ENCODE results near the gene NCAM1. TPM values are rescaled to one million over a fixed set of nuclear protein-coding genes. Genes with fewer than 3 reads are reported as not detected.

Gene NCAM1
- total RNA-seq, 1 experiment from 2014 or later: not detected

DNA sequence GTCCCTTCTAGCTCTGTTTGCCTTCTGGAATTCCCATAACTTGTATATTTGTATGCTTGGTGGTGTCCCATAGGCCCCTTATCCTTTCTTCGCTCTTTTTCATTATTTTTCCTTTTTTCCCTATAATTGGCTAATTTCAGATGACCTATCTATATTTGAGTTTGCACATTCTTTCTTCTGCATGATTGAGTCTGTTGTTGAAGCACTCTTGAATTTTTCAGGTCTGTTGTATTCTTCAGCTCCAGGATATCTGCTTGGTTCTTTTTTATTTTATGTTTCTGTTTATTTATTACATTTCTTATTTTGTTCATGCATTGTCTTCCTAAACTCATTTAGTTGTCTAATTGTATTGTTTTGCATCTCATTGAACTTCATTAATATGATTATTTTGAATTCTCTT is 28.0 kb downstream of the NCAM1 start:
- H3K79me2 ChIP-seq (ENCODE audit: low read length): no peaks in the 10 kb centered on the region
- CTCF ChIA-PET: no interaction called here
- intact Hi-C loops (cut with micrococcal nuclease): no loop called here
- H3K9ac ChIP-seq (ENCODE audit: low read length): no peak overlapping the region
- TF ChIP-seq, protein P1, sequence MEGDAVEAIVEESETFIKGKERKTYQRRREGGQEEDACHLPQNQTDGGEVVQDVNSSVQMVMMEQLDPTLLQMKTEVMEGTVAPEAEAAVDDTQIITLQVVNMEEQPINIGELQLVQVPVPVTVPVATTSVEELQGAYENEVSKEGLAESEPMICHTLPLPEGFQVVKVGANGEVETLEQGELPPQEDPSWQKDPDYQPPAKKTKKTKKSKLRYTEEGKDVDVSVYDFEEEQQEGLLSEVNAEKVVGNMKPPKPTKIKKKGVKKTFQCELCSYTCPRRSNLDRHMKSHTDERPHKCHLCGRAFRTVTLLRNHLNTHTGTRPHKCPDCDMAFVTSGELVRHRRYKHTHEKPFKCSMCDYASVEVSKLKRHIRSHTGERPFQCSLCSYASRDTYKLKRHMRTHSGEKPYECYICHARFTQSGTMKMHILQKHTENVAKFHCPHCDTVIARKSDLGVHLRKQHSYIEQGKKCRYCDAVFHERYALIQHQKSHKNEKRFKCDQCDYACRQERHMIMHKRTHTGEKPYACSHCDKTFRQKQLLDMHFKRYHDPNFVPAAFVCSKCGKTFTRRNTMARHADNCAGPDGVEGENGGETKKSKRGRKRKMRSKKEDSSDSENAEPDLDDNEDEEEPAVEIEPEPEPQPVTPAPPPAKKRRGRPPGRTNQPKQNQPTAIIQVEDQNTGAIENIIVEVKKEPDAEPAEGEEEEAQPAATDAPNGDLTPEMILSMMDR (conservative IDR thresholded peaks at IDR 0.05; ENCODE audit: low read depth, low read length): no peak
- TF ChIP-seq EZH2 (IDR thresholded peaks at IDR 0.05; ENCODE audit: low read length, unreplicated experiment): no peak
- TF ChIP-seq EZH2phosphoT487 (IDR thresholded peaks at IDR 0.05; ENCODE audit: borderline replicate concordance, low read length): no peak
- POLR2A ChIA-PET (ENCODE audit: unreplicated experiment): no interaction called here
- ATAC-seq (no peak), DNase-seq (no peak)
- no peaks in the 10 kb centered on the region for H3K9me2 ChIP-seq (replicated peaks; ENCODE audit: low read length)
- H3K4me1 ChIP-seq (ENCODE audit: insufficient read depth, low read length): no peaks in the 10 kb centered on the region
- no peak overlapping the region for H3K27ac ChIP-seq (ENCODE audit: low read length)
- H4K20me1 ChIP-seq (ENCODE audit: low read length): no peaks in the 10 kb centered on the region
- H3K27me3 ChIP-seq (ENCODE audit: low read length): 0 out of 2 replicates have a peak, but pooled peaks cover 4% of the 10 kb centered on the region
- H3F3A ChIP-seq (ENCODE audit: low read length, unreplicated experiment): no peaks in the 10 kb centered on the region
- BruUV-seq (replicated peaks): no TSS peak
- no peak overlapping the region for H3K4me2 ChIP-seq (ENCODE audit: low read length)
- H2AFZ ChIP-seq (ENCODE audit: low read length): no peak overlapping the region
- H3K36me3 ChIP-seq (ENCODE audit: low read depth, low read length): no peaks in the 10 kb centered on the region
- H3K9me3 ChIP-seq (ENCODE audit: low read length): peaks cover 17% of the 10 kb centered on the region; the same call in 1 of the 2 replicates
- H3K4me3 ChIP-seq (ENCODE audit: low read length): no peak overlapping the region

DNA sequence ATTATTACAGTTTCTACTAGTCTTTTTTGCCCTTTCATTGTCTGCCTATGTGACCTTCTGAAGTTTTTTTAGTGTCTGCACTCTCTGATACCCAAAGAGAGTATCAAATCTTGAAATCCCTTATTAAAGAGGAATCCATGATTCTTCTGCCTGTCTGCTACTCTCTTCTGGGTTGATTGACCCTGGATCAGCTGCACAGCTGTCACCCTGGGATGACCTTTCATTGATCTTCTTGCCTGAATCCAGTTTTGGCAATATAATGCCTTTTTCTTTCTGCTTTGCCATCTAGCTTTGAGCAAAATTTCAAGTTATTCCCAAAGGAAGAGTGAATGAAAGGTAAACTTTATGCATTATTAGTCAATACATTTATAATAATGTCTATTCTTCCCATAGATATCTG is 32.6 kb downstream of the NCAM1 start:
- Histone ChIP-seq H3K9ac (ENCODE audit: low read length) (no peak overlapping the region), H3K4me3 (ENCODE audit: low read length) (no peak overlapping the region), H2AFZ (ENCODE audit: low read length) (no peak overlapping the region), H3K36me3 (ENCODE audit: low read depth, low read length) (no peaks in the 10 kb centered on the region), H3K4me2 (ENCODE audit: low read length) (no peak overlapping the region), H3K27ac (ENCODE audit: low read length) (no peak overlapping the region), H3K9me2 (replicated peaks; ENCODE audit: low read length) (no peaks in the 10 kb centered on the region), H3K4me1 (ENCODE audit: insufficient read depth, low read length) (no peaks in the 10 kb centered on the region), H3K9me3 (ENCODE audit: low read length) (peaks cover 6% of the 10 kb centered on the region; the same call in 1 of the 2 replicates), H3F3A (ENCODE audit: low read length, unreplicated experiment) (no peaks in the 10 kb centered on the region), H3K79me2 (ENCODE audit: low read length) (no peaks in the 10 kb centered on the region), H4K20me1 (ENCODE audit: low read length) (no peaks in the 10 kb centered on the region), H3K27me3 (ENCODE audit: low read length) (peaks cover 25% of the 10 kb centered on the region)
- TF ChIP-seq, protein P1 (conservative IDR thresholded peaks at IDR 0.05; ENCODE audit: low read depth, low read length): no peak
- TF ChIP-seq EZH2phosphoT487 (IDR thresholded peaks at IDR 0.05; ENCODE audit: borderline replicate concordance, low read length) (no peak), EZH2 (IDR thresholded peaks at IDR 0.05; ENCODE audit: low read length, unreplicated experiment) (no peak)
- no peak for ATAC-seq
- no TSS peak for BruUV-seq (replicated peaks)
- intact Hi-C loops (cut with micrococcal nuclease): no loop called here
- POLR2A ChIA-PET (ENCODE audit: unreplicated experiment): no interaction called here
- DNase-seq: no peak
- CTCF ChIA-PET: no interaction called here

DNA sequence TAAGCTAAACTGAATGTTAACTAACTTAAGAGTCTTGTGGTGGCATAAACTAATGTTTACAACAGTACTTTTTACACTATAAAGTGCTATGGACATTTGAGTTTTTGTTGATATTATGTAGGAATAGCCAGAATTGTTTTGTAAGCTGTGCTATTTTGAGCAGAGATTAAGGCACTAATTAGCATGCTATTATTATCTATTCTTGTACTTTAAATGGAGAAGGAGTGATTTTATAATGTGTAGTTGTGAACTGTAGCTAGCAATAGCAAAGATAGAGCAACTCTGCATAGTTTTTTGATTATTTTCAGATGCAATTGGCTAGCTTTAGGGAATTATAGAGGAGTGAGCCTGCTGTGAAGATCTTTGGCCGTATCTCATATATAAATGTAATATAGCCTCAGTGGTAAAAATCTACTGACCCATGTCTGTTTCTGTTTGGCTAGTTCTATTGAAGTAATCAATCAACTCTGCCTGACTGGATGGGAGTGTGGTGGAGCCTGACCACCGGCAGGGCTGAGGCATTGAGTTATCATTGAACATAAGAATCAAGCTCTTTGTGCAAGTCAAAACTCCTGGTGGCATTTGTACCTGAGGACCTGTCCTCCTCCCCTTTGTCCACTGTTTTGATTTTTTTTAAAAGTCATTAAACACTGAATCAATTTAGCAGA is 34.3 kb downstream of the NCAM1 start:
- Histone ChIP-seq H3K4me1 (ENCODE audit: insufficient read depth, low read length) (no peaks in the 10 kb centered on the region), H3K9me2 (replicated peaks; ENCODE audit: low read length) (no peaks in the 10 kb centered on the region), H3K9me3 (ENCODE audit: low read length) (no peaks in the 10 kb centered on the region), H3K27me3 (ENCODE audit: low read length) (peaks cover 25% of the 10 kb centered on the region), H3K27ac (ENCODE audit: low read length) (no peak overlapping the region), H3K4me3 (ENCODE audit: low read length) (no peak overlapping the region), H3K36me3 (ENCODE audit: low read depth, low read length) (no peaks in the 10 kb centered on the region), H3K9ac (ENCODE audit: low read length) (no peak overlapping the region), H3K4me2 (ENCODE audit: low read length) (no peak overlapping the region), H3F3A (ENCODE audit: low read length, unreplicated experiment) (no peaks in the 10 kb centered on the region), H2AFZ (ENCODE audit: low read length) (no peak overlapping the region), H4K20me1 (ENCODE audit: low read length) (no peaks in the 10 kb centered on the region), H3K79me2 (ENCODE audit: low read length) (no peaks in the 10 kb centered on the region)
- intact Hi-C loops (cut with micrococcal nuclease): no loop called here
- CTCF ChIA-PET: no interaction called here
- ATAC-seq: no peak
- POLR2A ChIA-PET (ENCODE audit: unreplicated experiment): no interaction called here
- no TSS peak for BruUV-seq (replicated peaks)
- no peak for DNase-seq
- TF ChIP-seq EZH2phosphoT487 (IDR thresholded peaks at IDR 0.05; ENCODE audit: borderline replicate concordance, low read length) (no peak), EZH2 (IDR thresholded peaks at IDR 0.05; ENCODE audit: low read length, unreplicated experiment) (no peak)
- TF ChIP-seq, protein P1 (conservative IDR thresholded peaks at IDR 0.05; ENCODE audit: low read depth, low read length): no peak

Data from PC-3 (cell line).